22Rv1 (cell line): ENCODE data around the gene MUC2.

Experiments
- ZFX ChIP-seq: fragments of 450-650 bp; IDR thresholded peaks from 2 replicates; pipeline ENCODE4 v1.6.1; 2017; ENCODE audit warnings: antibody characterized with exemption, borderline replicate concordance
- TF ChIP-seq, protein P1 (sequence below): fragments of 450-650 bp; IDR thresholded peaks from 2 replicates; pipeline ENCODE4 v1.5.1; 2017; ENCODE audit warnings: mild to moderate bottlenecking

GRCh38 chr11:1113405-1114201 lies 38.9 kb downstream of the MUC2 start:
- TF ChIP-seq, protein P1, sequence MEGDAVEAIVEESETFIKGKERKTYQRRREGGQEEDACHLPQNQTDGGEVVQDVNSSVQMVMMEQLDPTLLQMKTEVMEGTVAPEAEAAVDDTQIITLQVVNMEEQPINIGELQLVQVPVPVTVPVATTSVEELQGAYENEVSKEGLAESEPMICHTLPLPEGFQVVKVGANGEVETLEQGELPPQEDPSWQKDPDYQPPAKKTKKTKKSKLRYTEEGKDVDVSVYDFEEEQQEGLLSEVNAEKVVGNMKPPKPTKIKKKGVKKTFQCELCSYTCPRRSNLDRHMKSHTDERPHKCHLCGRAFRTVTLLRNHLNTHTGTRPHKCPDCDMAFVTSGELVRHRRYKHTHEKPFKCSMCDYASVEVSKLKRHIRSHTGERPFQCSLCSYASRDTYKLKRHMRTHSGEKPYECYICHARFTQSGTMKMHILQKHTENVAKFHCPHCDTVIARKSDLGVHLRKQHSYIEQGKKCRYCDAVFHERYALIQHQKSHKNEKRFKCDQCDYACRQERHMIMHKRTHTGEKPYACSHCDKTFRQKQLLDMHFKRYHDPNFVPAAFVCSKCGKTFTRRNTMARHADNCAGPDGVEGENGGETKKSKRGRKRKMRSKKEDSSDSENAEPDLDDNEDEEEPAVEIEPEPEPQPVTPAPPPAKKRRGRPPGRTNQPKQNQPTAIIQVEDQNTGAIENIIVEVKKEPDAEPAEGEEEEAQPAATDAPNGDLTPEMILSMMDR, result no peak
- no peak for TF ChIP-seq ZFX
